Activated CD4-positive, alpha-beta T cell treated with anti-CD3 and anti-CD28 coated beads, Interleukin-2, amount 10 ng/mL, durations not matched to agents 24 days and 14 days (primary cell): ENCODE results near the gene UQCRC1. TPM values are rescaled to one million over a fixed set of nuclear protein-coding genes. Genes with fewer than 3 reads are reported as not detected.

ENCODE experiments used
- DNase-seq: peaks from one replicate; pipeline ENCODE4 v3.0.0; 2022
- H3K27ac Mint-ChIP-seq: one replicate; pipeline ENCODE4 v1.8.0; 2022; ENCODE audit warnings: mild to moderate bottlenecking, mixed read lengths
- H3K27me3 Mint-ChIP-seq: one replicate; pipeline ENCODE4 v1.8.0; 2022; ENCODE audit warnings: mixed read lengths
- H3K36me3 Mint-ChIP-seq: one replicate; pipeline ENCODE4 v1.8.0; 2022; ENCODE audit warnings: low read depth, mild to moderate bottlenecking, mixed read lengths
- H3K4me1 Mint-ChIP-seq: one replicate; pipeline ENCODE4 v1.8.0; 2021; ENCODE audit warnings: mixed read lengths
- H3K4me3 Mint-ChIP-seq: one replicate; pipeline ENCODE4 v1.8.0; 2022; ENCODE audit warnings: mild to moderate bottlenecking, moderate library complexity, mixed read lengths
- H3K9me3 Mint-ChIP-seq: one replicate; pipeline ENCODE4 v1.8.0; 2021; ENCODE audit warnings: mixed read lengths
- intact Hi-C: fragments of 100-400 bp; cut with micrococcal nuclease; formaldehyde crosslinking; loops from one replicate; pipeline ENCODE4 v1.15.1; 2023
- total RNA-seq: library from RNA; stranded (reverse); gene quantifications from 2 replicates; pipeline ENCODE4 v1.2.3, GENCODE V29; 2022

Gene UQCRC1
- total RNA-seq, 1 donor from 2014 or later, result 235 TPM

GRCh38 chr3:48599509-48600285 is 9.7 kb downstream of the UQCRC1 start:
- intact Hi-C loops, result no loop called here
- H3K36me3 Mint-ChIP-seq, result peaks cover 40% of the 10 kb centered on the region

GRCh38 chr3:48599077-48599501 is 10.4 kb downstream of the UQCRC1 start:
- H3K36me3 Mint-ChIP-seq, result peaks cover 34% of the 10 kb centered on the region
- DNase-seq, result no peak
- H3K27me3 Mint-ChIP-seq, result peaks cover 12% of the 10 kb centered on the region
- no peaks in the 10 kb centered on the region for H3K9me3 Mint-ChIP-seq
- H3K27ac Mint-ChIP-seq, result no peak overlapping the region
- intact Hi-C loops, result no loop called here
- H3K4me3 Mint-ChIP-seq, result no peak overlapping the region
- H3K4me1 Mint-ChIP-seq, result peaks cover 2% of the 10 kb centered on the region

More at GRCh38 chr3:48599509-48600285, 9.7 kb downstream of the UQCRC1 start:
- H3K27me3 Mint-ChIP-seq, result peaks cover 6% of the 10 kb centered on the region
- H3K4me1 Mint-ChIP-seq, result no peaks in the 10 kb centered on the region
- DNase-seq, result no peak
- H3K27ac Mint-ChIP-seq, result no peak overlapping the region
- H3K4me3 Mint-ChIP-seq, result no peak overlapping the region
- no peaks in the 10 kb centered on the region for H3K9me3 Mint-ChIP-seq

GRCh38 chr3:48598323-48599076 is 10.9 kb downstream of the UQCRC1 start:
- peaks cover 2% of the 10 kb centered on the region for H3K4me1 Mint-ChIP-seq
- no peaks in the 10 kb centered on the region for H3K9me3 Mint-ChIP-seq
- intact Hi-C loops, result no loop called here
- DNase-seq, result no peak
- H3K36me3 Mint-ChIP-seq, result peaks cover 30% of the 10 kb centered on the region
- H3K4me3 Mint-ChIP-seq, result no peak overlapping the region
- H3K27me3 Mint-ChIP-seq, result peaks cover 16% of the 10 kb centered on the region
- H3K27ac Mint-ChIP-seq, result no peak overlapping the region

GRCh38 chr3:48597408-48597800 is 12.0 kb downstream of the UQCRC1 start:
- Mint-ChIP-seq H3K4me1 (peaks cover 2% of the 10 kb centered on the region), H3K27me3 (peaks cover 16% of the 10 kb centered on the region), H3K4me3 (no peak overlapping the region), H3K36me3 (peaks cover 22% of the 10 kb centered on the region), H3K9me3 (no peaks in the 10 kb centered on the region), H3K27ac (peak overlapping the region; percentile 9)
- intact Hi-C loops, result no loop called here
- no peak for DNase-seq

- Mint-ChIP-seq H3K36me3 (peaks cover 20% of the 10 kb centered on the region), H3K27me3 (peaks cover 16% of the 10 kb centered on the region), H3K27ac (peak overlapping the region; percentile 9), H3K4me1 (peaks cover 2% of the 10 kb centered on the region), H3K9me3 (no peaks in the 10 kb centered on the region), H3K4me3 (no peak overlapping the region)
- intact Hi-C loops, result no loop called here
- no peak for DNase-seq
Measured at GRCh38 chr3:48596676-48597407, 12.6 kb downstream of the UQCRC1 start.

GRCh38 chr3:48596157-48596556 is 13.3 kb downstream of the UQCRC1 start:
- peaks cover 2% of the 10 kb centered on the region for H3K4me1 Mint-ChIP-seq

GRCh38 chr3:48595526-48596121 is 13.8 kb downstream of the UQCRC1 start:
- Mint-ChIP-seq H3K4me1 (peaks cover 2% of the 10 kb centered on the region), H3K36me3 (peaks cover 15% of the 10 kb centered on the region), H3K4me3 (no peak overlapping the region), H3K27ac (no peak overlapping the region), H3K27me3 (peaks cover 18% of the 10 kb centered on the region), H3K9me3 (no peaks in the 10 kb centered on the region)
- intact Hi-C loops, result no loop called here
- no peak for DNase-seq

More at GRCh38 chr3:48596157-48596556, 13.3 kb downstream of the UQCRC1 start:
- no peaks in the 10 kb centered on the region for H3K9me3 Mint-ChIP-seq
- no peak for DNase-seq
- no peak overlapping the region for H3K4me3 Mint-ChIP-seq
- H3K27me3 Mint-ChIP-seq, result peaks cover 16% of the 10 kb centered on the region
- intact Hi-C loops, result no loop called here
- no peak overlapping the region for H3K27ac Mint-ChIP-seq
- peaks cover 18% of the 10 kb centered on the region for H3K36me3 Mint-ChIP-seq

GRCh38 chr3:48595075-48595525 is 14.3 kb downstream of the UQCRC1 start, which contains the start of gene COL7A1:
COL7A1 (minus strand) TSS chr3:48595329; CDS start chr3:48595159, 170 bp downstream.
- intact Hi-C loops, result no loop called here
- Mint-ChIP-seq H3K4me1 (peaks cover 2% of the 10 kb centered on the region), H3K27me3 (peaks cover 18% of the 10 kb centered on the region), H3K4me3 (no peak within 1 kb of the TSS), H3K27ac (no peak within 1 kb of the TSS), H3K36me3 (peaks cover 11% of the 10 kb centered on the region), H3K9me3 (no peaks in the 10 kb centered on the region)
- DNase-seq, result no peak

GRCh38 chr3:48594417-48595049 is 14.9 kb downstream of the UQCRC1 start:
- intact Hi-C loops, result no loop called here

GRCh38 chr3:48593337-48593736 is 16.1 kb downstream of the UQCRC1 start:
- Mint-ChIP-seq H3K9me3 (no peaks in the 10 kb centered on the region), H3K36me3 (peaks cover 7% of the 10 kb centered on the region), H3K4me3 (no peak overlapping the region), H3K27me3 (peaks cover 30% of the 10 kb centered on the region), H3K27ac (no peak overlapping the region), H3K4me1 (peaks cover 2% of the 10 kb centered on the region)
- intact Hi-C loops, result no loop called here
- DNase-seq, result no peak

More at GRCh38 chr3:48594417-48595049, 14.9 kb downstream of the UQCRC1 start:
- Mint-ChIP-seq H3K27ac (no peak overlapping the region), H3K9me3 (no peaks in the 10 kb centered on the region), H3K36me3 (peaks cover 7% of the 10 kb centered on the region), H3K4me1 (peaks cover 2% of the 10 kb centered on the region), H3K4me3 (no peak overlapping the region), H3K27me3 (peaks cover 22% of the 10 kb centered on the region)
- DNase-seq, result no peak

GRCh38 chr3:48592519-48593087 is 16.8 kb downstream of the UQCRC1 start:
- no peaks in the 10 kb centered on the region for H3K9me3 Mint-ChIP-seq
- H3K27me3 Mint-ChIP-seq, result peaks cover 30% of the 10 kb centered on the region
- DNase-seq, result no peak
- no peak overlapping the region for H3K27ac Mint-ChIP-seq
- no peak overlapping the region for H3K4me3 Mint-ChIP-seq
- H3K36me3 Mint-ChIP-seq, result peaks cover 7% of the 10 kb centered on the region
- H3K4me1 Mint-ChIP-seq, result peaks cover 2% of the 10 kb centered on the region
- intact Hi-C loops, result no loop called here

- Mint-ChIP-seq H3K4me3 (no peak overlapping the region), H3K4me1 (peaks cover 2% of the 10 kb centered on the region), H3K9me3 (no peaks in the 10 kb centered on the region), H3K36me3 (peaks cover 3% of the 10 kb centered on the region), H3K27ac (no peak overlapping the region), H3K27me3 (peaks cover 30% of the 10 kb centered on the region)
- no peak for DNase-seq
- intact Hi-C loops, result no loop called here
Measured at GRCh38 chr3:48591886-48592518, 17.4 kb downstream of the UQCRC1 start.
